ENCODE measurements around the gene HEG1.

GRCh38 chr3:125035217-125035616 is 20.6 kb downstream of the HEG1 start:
- TF ChIP-seq CTCF (conservative IDR thresholded peaks at IDR 0.05; ENCODE audit: low read depth, low read length) (no peak), EZH2 (IDR thresholded peaks at IDR 0.05; ENCODE audit: borderline replicate concordance, low read depth, low read length, poor library complexity, severe bottlenecking) (no peak)

All from A673 (cell line).